C4-2B (cell line): ENCODE measurements around the gene ELMO1.
A peak's percentile ranks its signal among the peaks of the same experiment; 100 is the strongest.

Experiments used
- H3K27ac ChIP-seq: fragments of 450-650 bp; 2 replicates; pipeline ENCODE4 v1.5.1; 2017
- CTCF ChIP-seq: fragments of 450-650 bp; conservative IDR thresholded peaks from 2 replicates; pipeline ENCODE4 v1.5.1; 2017; ENCODE audit warnings: mild to moderate bottlenecking
- ZFX ChIP-seq: fragments of 450-650 bp; IDR thresholded peaks from 2 replicates; pipeline ENCODE4 v1.6.1; 2017

Gene ELMO1

GRCh38 chr7:37216156-37216852, 232.4 kb downstream of the ELMO1 start:
- no peak overlapping the region for H3K27ac ChIP-seq
- TF ChIP-seq CTCF (no peak), ZFX (no peak)

GRCh38 chr7:37215290-37215923, 233.3 kb downstream of the ELMO1 start:
- no peak for TF ChIP-seq CTCF
- no peak for TF ChIP-seq ZFX
- H3K27ac ChIP-seq = no peak overlapping the region

DNA sequence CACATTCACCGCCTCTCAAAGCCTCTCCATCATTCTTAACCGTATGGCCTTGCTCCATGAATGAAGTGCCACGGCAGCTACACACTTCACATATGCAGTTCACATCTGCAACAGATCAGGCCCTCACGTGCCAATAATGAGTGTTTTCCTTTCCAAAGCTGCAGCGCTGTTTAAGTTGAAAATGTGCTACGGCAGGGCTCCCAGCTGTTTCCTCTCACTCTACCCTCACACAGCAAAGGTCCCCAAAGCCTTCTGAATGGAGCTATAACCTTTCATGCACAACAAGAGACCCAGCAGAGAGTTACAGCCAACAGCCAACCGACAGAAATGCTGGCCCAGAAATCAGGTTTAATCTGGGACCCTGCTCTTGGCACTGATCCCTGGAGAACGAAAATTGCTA, 236.1 kb downstream of the ELMO1 start:
- TF ChIP-seq ZFX = no peak
- no peak for TF ChIP-seq CTCF
- H3K27ac ChIP-seq = no peak overlapping the region

DNA sequence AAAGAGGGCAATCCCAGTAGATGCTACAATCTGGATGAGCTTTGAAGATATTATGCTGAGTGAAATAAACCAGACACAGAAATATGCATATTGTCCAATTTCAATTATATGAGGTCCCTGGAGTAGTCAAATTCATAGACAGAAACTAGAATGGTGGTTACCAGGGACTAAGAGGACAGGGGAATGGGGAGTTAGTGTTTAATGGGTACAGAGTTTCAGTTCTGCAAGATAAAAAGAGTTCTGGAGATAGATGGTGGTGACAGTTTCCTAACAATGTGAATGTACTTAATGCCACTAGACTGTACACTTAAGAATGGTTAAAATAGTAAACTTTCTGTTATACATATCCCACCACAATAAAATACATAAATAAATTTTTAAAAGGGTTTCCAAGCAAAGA, 236.6 kb downstream of the ELMO1 start:
- H3K27ac ChIP-seq = no peak overlapping the region
- TF ChIP-seq ZFX (no peak), CTCF (no peak)

- no peak for TF ChIP-seq CTCF
- TF ChIP-seq ZFX = no peak
- no peak overlapping the region for H3K27ac ChIP-seq
These were observed 237.4 kb downstream of the ELMO1 start for GRCh38 chr7:37211097-37211880.

- no peak overlapping the region for H3K27ac ChIP-seq
- TF ChIP-seq CTCF = no peak
- TF ChIP-seq ZFX = no peak
These were observed 239.5 kb downstream of the ELMO1 start for GRCh38 chr7:37209195-37209594.

DNA sequence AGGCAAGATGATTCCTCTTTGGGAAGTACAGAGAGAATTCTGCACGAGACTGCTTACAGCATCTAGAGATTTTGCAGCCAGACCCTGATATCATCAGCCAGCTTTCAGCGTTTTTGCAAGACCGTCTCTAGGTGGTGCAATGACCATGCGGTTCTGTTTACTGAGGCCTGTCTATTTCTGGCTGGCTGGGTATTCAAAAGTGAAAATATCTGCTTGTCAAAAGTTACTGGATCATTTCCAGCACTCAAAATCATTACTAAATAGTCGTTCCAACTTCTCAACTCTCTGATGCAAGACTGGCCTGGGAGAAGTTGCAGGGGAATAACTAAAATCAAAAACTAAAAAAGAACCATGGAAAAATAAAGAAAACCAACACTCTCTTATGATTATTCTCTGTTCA, 240.1 kb downstream of the ELMO1 start:
- peak; percentile 39 for TF ChIP-seq CTCF
- no peak for TF ChIP-seq ZFX
- H3K27ac ChIP-seq = no peak overlapping the region
